Measurements from ENCODE around the gene FRMPD4.

FRMPD4 gene

GRCh38 chrX:12245650-12246645 lies 107.7 kb downstream of the FRMPD4 start:
- H3K4me1 ChIP-seq (ENCODE audit: control insufficient read depth, insufficient read depth, low read length) = peaks cover 7% of the 10 kb centered on the region
- no peaks in the 10 kb centered on the region for H3K9me3 ChIP-seq (ENCODE audit: control insufficient read depth, insufficient read depth, low read length)
- H3K9ac ChIP-seq (ENCODE audit: low read depth, low read length) = no peak overlapping the region
- no peaks in the 10 kb centered on the region for H3K27me3 ChIP-seq (ENCODE audit: control insufficient read depth, insufficient read depth, low read length)
- H3K4me3 ChIP-seq (ENCODE audit: low read depth, low read length) = peak overlapping the region; percentile 16
- H3K36me3 ChIP-seq (ENCODE audit: control insufficient read depth, insufficient read depth, low read length) = no peaks in the 10 kb centered on the region

DNA sequence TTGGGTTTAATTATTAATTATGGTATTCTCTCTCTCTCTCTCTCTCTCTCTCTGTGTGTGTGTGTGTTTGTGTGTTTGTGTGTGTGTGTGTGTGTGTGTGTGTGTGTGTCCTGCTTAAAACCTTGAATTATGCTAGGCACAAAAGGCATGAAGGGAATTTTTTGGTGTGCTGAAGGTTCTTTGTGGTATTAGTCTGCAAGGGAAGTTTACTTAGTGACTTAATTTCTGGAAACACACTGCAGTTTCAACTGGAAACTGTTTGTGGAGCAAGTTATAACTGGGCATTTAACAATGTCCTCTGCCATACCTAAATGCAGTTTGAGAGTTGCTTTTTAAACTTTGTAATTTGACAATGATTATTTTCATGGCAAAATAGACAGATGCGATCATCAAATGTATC lies 111.7 kb downstream of the FRMPD4 start:
- no peaks in the 10 kb centered on the region for H3K9me3 ChIP-seq (ENCODE audit: control insufficient read depth, insufficient read depth, low read length)
- no peak overlapping the region for H3K9ac ChIP-seq (ENCODE audit: low read depth, low read length)
- no peaks in the 10 kb centered on the region for H3K36me3 ChIP-seq (ENCODE audit: control insufficient read depth, insufficient read depth, low read length)
- peaks cover 6% of the 10 kb centered on the region for H3K4me1 ChIP-seq (ENCODE audit: control insufficient read depth, insufficient read depth, low read length)
- no peak overlapping the region for H3K4me3 ChIP-seq (ENCODE audit: low read depth, low read length)
- H3K27me3 ChIP-seq (ENCODE audit: control insufficient read depth, insufficient read depth, low read length) = no peaks in the 10 kb centered on the region

- Histone ChIP-seq H3K9ac (ENCODE audit: low read depth, low read length) (no peak overlapping the region), H3K9me3 (ENCODE audit: control insufficient read depth, insufficient read depth, low read length) (no peaks in the 10 kb centered on the region), H3K27me3 (ENCODE audit: control insufficient read depth, insufficient read depth, low read length) (no peaks in the 10 kb centered on the region), H3K36me3 (ENCODE audit: control insufficient read depth, insufficient read depth, low read length) (no peaks in the 10 kb centered on the region), H3K4me3 (ENCODE audit: low read depth, low read length) (no peak overlapping the region), H3K4me1 (ENCODE audit: control insufficient read depth, insufficient read depth, low read length) (no peaks in the 10 kb centered on the region)
Measured at GRCh38 chrX:12263211-12263610, 124.9 kb downstream of the FRMPD4 start.

- peaks cover 2% of the 10 kb centered on the region for H3K4me1 ChIP-seq (ENCODE audit: control insufficient read depth, insufficient read depth, low read length)
Measured at GRCh38 chrX:12269484-12269883, 131.2 kb downstream of the FRMPD4 start.

DNA sequence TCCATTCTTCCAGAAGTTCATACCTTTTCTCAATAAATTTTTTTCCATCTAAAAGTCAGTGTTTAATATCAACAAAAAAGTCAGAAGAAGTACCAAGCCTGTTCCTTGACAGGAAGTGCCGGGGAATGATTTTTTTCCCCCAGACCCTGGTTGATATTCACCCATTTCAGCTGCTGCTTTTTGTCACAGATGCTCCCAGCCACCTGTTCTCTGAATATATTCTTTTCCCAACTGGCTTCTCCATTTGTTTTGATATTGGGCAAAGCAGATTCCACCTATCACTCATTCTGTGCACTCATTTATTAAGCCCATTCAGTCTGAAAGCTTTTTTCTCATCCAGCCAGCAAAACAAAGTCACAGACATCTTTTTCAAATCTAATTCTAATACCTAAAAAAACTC lies 139.9 kb downstream of the FRMPD4 start:
- H3K9ac ChIP-seq (ENCODE audit: low read depth, low read length) = no peak overlapping the region
- H3K36me3 ChIP-seq (ENCODE audit: control insufficient read depth, insufficient read depth, low read length) = no peaks in the 10 kb centered on the region
- no peak overlapping the region for H3K4me3 ChIP-seq (ENCODE audit: low read depth, low read length)
- no peaks in the 10 kb centered on the region for H3K27me3 ChIP-seq (ENCODE audit: control insufficient read depth, insufficient read depth, low read length)
- H3K4me1 ChIP-seq (ENCODE audit: control insufficient read depth, insufficient read depth, low read length) = no peaks in the 10 kb centered on the region
- no peaks in the 10 kb centered on the region for H3K9me3 ChIP-seq (ENCODE audit: control insufficient read depth, insufficient read depth, low read length)

More at GRCh38 chrX:12269484-12269883, 131.2 kb downstream of the FRMPD4 start:
- no peak overlapping the region for H3K9ac ChIP-seq (ENCODE audit: low read depth, low read length)
- H3K4me3 ChIP-seq (ENCODE audit: low read depth, low read length) = no peak overlapping the region
- H3K36me3 ChIP-seq (ENCODE audit: control insufficient read depth, insufficient read depth, low read length) = no peaks in the 10 kb centered on the region
- no peaks in the 10 kb centered on the region for H3K9me3 ChIP-seq (ENCODE audit: control insufficient read depth, insufficient read depth, low read length)
- no peaks in the 10 kb centered on the region for H3K27me3 ChIP-seq (ENCODE audit: control insufficient read depth, insufficient read depth, low read length)

DNA sequence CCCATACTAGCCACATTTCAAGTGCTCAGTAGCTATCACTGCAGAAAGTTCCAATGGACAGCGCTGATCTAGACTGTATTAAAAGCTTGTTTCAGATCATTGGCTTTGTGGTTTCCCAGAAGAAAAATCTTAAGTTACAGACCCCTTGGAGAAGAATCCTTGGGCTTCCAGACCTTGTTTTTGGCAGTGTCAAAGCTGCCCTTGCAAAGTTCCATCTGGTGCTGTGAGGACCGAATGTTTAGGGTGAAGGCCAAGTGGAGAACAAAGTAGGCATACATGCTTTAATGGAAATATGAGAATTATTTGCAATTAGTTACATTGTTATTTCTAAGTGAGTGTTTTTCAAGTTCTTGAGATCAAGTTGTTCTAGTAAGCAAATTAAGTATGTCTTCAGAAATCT lies 144.7 kb downstream of the FRMPD4 start:
- Histone ChIP-seq H3K36me3 (ENCODE audit: control insufficient read depth, insufficient read depth, low read length) (no peaks in the 10 kb centered on the region), H3K27me3 (ENCODE audit: control insufficient read depth, insufficient read depth, low read length) (no peaks in the 10 kb centered on the region), H3K9ac (ENCODE audit: low read depth, low read length) (no peak overlapping the region), H3K4me1 (ENCODE audit: control insufficient read depth, insufficient read depth, low read length) (peaks cover 2% of the 10 kb centered on the region), H3K9me3 (ENCODE audit: control insufficient read depth, insufficient read depth, low read length) (no peaks in the 10 kb centered on the region), H3K4me3 (ENCODE audit: low read depth, low read length) (no peak overlapping the region)

- H3K4me3 ChIP-seq (ENCODE audit: low read depth, low read length) = no peak overlapping the region
- H3K36me3 ChIP-seq (ENCODE audit: control insufficient read depth, insufficient read depth, low read length) = no peaks in the 10 kb centered on the region
- peaks cover 6% of the 10 kb centered on the region for H3K4me1 ChIP-seq (ENCODE audit: control insufficient read depth, insufficient read depth, low read length)
- H3K9me3 ChIP-seq (ENCODE audit: control insufficient read depth, insufficient read depth, low read length) = no peaks in the 10 kb centered on the region
- no peaks in the 10 kb centered on the region for H3K27me3 ChIP-seq (ENCODE audit: control insufficient read depth, insufficient read depth, low read length)
- H3K9ac ChIP-seq (ENCODE audit: low read depth, low read length) = no peak overlapping the region
Measured at GRCh38 chrX:12292996-12293765, 154.9 kb downstream of the FRMPD4 start.

DNA sequence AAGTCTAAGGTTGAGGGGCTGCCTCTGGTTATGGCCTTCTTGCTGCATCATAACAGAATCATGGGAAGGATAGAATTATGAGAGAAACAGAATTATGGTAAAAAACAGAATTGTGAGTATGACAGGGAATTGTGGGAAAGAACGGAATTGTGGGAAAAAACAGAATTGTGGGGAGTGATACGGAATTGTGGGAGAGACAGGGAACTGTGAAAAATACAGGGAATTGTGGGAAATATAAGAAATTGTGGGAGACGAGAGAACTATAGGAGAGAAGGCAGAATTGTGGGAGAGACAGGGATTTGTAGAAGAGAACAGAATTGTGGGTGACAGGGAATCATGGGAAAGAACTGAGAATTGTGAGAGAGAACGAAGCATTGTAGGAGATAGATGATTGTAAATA lies 159.1 kb downstream of the FRMPD4 start:
- H3K27me3 ChIP-seq (ENCODE audit: control insufficient read depth, insufficient read depth, low read length) = no peaks in the 10 kb centered on the region

GRCh38 chrX:12301288-12301687 lies 163.0 kb downstream of the FRMPD4 start:
- no peaks in the 10 kb centered on the region for H3K9me3 ChIP-seq (ENCODE audit: control insufficient read depth, insufficient read depth, low read length)
- no peak overlapping the region for H3K4me3 ChIP-seq (ENCODE audit: low read depth, low read length)
- no peaks in the 10 kb centered on the region for H3K4me1 ChIP-seq (ENCODE audit: control insufficient read depth, insufficient read depth, low read length)
- H3K36me3 ChIP-seq (ENCODE audit: control insufficient read depth, insufficient read depth, low read length) = no peaks in the 10 kb centered on the region
- H3K9ac ChIP-seq (ENCODE audit: low read depth, low read length) = no peak overlapping the region
- no peaks in the 10 kb centered on the region for H3K27me3 ChIP-seq (ENCODE audit: control insufficient read depth, insufficient read depth, low read length)

More for the DNA sequence above, 159.1 kb downstream of the FRMPD4 start:
- Histone ChIP-seq H3K36me3 (ENCODE audit: control insufficient read depth, insufficient read depth, low read length) (no peaks in the 10 kb centered on the region), H3K9me3 (ENCODE audit: control insufficient read depth, insufficient read depth, low read length) (no peaks in the 10 kb centered on the region), H3K4me1 (ENCODE audit: control insufficient read depth, insufficient read depth, low read length) (peaks cover 6% of the 10 kb centered on the region), H3K4me3 (ENCODE audit: low read depth, low read length) (no peak overlapping the region), H3K9ac (ENCODE audit: low read depth, low read length) (no peak overlapping the region)

GRCh38 chrX:12304261-12304660 lies 166.0 kb downstream of the FRMPD4 start:
- Histone ChIP-seq H3K9me3 (ENCODE audit: control insufficient read depth, insufficient read depth, low read length) (no peaks in the 10 kb centered on the region), H3K4me1 (ENCODE audit: control insufficient read depth, insufficient read depth, low read length) (peaks cover 13% of the 10 kb centered on the region), H3K4me3 (ENCODE audit: low read depth, low read length) (no peak overlapping the region), H3K9ac (ENCODE audit: low read depth, low read length) (no peak overlapping the region), H3K27me3 (ENCODE audit: control insufficient read depth, insufficient read depth, low read length) (no peaks in the 10 kb centered on the region), H3K36me3 (ENCODE audit: control insufficient read depth, insufficient read depth, low read length) (no peaks in the 10 kb centered on the region)

GRCh38 chrX:12307961-12308360 lies 169.7 kb downstream of the FRMPD4 start:
- Histone ChIP-seq H3K27me3 (ENCODE audit: control insufficient read depth, insufficient read depth, low read length) (no peaks in the 10 kb centered on the region), H3K4me1 (ENCODE audit: control insufficient read depth, insufficient read depth, low read length) (peaks cover 26% of the 10 kb centered on the region), H3K9me3 (ENCODE audit: control insufficient read depth, insufficient read depth, low read length) (no peaks in the 10 kb centered on the region), H3K9ac (ENCODE audit: low read depth, low read length) (no peak overlapping the region), H3K4me3 (ENCODE audit: low read depth, low read length) (no peak overlapping the region), H3K36me3 (ENCODE audit: control insufficient read depth, insufficient read depth, low read length) (no peaks in the 10 kb centered on the region)

All from iPS-15b (cell line).